DMS79 treated with DMSO at 0.1 percent for 48 hours (cell line): Measurements from ENCODE around the gene ALG3.
"Not testable (repeated sequence)": the region's sequence is repeated elsewhere in the genome, so short reads cannot be mapped to it uniquely, and the experiment has no call there.

ENCODE experiments used
- DNase-seq: peaks from one replicate; lab custom pipeline; 2025; lab: John Stamatoyannopoulos, UW

The ALG3 gene

DNA sequence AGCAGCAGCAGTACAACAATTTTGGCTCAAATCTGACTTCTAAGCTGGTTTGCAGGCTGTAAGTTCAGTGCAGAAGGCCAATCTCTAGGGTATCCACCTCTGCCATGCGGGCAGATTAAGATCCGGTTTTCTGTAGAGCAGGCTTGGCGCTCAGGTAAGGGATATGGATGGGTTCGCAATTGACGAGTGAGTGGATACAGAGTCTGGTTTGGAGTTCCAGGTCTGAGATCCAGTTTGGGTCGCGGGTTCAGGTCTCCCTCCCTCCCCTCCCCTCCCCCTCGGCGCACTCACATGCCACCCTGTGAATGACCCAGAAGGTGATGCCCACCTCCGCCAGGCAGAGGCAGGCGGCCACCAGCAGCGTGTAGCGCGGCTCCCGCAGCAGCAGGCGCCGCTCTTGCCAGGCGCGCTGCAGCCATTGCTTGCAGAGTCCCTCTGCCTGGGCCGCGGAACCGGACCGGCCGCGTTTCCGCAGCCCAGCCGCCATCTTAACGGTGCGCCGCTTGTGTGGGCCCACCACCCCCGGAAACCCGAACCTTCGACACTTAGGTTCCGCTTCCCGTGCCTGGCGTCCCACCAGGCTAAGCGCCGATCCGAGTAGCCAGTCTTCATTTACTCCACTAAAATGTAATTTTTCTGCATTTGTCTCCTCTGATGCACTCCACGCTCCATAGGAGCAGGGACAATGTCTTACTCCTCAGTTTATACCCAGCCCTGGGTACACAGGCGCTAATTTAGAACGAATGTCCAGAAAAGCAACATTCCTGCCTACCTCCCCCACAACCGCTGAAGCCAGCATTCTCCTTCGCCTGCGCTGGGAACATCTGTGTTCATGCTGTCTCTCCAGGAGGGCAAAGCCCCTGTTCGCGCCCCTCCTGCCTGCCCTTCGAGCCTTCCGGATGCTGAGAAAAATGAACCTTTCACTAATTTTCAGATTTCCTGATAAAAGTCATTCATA is at the start of gene ALG3:
ALG3 (minus strand) TSS at position 509 of the 958 bp plus-strand sequence; CDS start at position 487, 22 bp downstream.
- DNase-seq = peak; percentile 77

DNA sequence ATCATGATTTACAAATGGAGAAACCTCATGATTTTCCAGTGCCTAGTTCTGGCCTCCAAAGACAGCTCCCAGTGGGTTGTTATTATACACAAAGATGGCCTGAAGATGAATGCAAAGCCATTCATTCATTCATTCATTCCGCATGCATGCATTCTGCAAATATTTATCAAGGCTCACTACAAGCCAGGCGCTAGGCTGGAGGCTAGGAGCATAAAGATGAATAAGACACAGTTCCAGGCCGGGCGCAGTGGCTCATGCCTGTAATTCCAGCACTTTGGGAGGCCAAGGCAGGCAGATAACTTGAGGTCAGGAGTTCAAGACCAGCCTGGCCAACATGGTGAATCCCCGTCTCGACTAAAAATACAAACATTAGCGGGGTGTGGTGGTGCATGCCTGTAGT is 47.9 kb upstream of the ALG3 start:
- no peak for DNase-seq

DNA sequence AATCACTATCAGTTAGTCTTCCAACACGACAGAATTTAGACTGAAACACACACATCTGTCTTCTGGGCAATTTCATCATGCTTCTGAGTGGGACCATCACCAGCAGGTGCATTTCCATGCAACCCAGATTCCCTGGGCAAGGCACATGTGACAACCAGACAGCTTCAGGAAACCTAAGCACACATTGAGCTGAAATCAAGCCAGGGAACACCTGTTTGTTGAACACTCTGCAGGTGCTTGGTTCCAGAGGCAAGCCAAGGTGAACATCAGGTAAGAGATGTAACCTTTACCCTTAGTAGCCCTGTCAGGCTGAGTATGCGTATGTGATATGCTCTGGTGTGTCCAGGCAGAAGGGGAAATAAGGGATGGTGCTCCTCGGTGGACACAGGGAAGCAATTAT is 47.0 kb upstream of the ALG3 start:
- DNase-seq = no peak

DNA sequence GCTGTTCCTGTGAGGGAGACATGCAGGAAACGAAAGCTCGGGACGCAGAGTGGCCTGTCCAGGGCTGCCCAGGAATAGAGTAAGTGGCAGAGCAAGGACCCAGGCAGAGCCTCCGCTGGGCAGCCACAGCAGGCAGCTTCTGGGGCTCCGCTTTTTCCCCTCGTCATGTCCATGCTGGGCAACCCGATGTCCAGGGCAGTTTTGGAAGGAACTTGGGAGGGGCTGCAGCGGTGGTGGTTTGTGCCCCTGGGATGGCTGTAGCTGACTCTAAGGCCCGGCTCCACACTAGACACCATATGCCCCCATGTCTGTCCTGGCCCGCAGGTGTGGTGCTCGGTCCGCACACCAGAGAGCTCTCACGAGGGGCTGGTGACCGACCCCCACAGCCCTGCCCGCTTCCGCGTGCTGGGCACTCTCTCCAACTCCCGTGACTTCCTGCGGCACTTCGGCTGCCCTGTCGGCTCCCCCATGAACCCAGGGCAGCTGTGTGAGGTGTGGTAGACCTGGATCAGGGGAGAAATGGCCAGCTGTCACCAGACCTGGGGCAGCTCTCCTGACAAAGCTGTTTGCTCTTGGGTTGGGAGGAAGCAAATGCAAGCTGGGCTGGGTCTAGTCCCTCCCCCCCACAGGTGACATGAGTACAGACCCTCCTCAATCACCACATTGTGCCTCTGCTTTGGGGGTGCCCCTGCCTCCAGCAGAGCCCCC is 43.1 kb upstream of the ALG3 start:
- DNase-seq = no peak

DNA sequence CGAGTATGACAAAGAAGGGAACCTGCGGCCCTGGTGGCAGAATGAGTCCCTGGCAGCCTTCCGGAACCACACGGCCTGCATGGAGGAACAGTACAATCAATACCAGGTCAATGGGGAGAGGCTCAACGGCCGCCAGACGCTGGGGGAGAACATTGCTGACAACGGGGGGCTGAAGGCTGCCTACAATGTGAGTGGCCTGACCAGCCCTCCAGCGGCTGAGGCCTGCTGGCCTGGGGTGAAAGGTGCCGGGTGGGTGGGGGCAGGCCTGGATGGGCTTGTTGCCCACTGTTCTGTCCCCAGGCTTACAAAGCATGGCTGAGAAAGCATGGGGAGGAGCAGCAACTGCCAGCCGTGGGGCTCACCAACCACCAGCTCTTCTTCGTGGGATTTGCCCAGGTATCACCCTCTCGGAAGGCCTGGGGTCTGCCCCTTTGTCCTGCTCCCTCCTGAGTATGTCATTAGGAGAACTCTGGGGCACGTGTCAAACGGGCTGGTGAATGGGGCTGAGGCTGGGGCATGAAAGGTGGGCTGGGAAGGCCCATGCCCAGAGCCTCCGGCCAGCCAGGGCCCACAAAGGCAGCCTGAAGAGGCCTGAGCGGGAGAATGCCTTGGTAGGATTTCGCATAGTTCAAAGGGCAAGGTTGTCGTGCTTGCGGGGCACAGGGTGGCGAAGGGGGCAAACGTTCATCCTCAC is 42.4 kb upstream of the ALG3 start:
- no peak for DNase-seq

DNA sequence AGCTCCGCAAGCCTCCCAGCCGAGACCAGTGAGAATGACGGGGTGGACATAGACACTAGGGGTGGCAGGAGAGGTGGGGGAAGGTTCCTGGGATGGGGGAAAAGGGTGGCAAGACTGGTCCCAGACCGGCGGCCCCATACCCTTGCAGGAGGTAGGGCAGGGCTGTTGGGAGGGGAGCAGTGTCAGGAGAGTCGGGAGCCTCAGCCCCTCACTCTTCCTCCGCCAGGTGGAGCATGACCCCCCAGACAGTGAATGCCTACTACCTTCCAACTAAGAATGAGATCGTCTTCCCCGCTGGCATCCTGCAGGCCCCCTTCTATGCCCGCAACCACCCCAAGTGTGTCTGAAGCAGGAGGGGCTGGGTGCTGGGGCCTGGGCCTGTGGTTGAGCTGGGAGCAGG is 41.6 kb upstream of the ALG3 start:
- DNase-seq = no peak

DNA sequence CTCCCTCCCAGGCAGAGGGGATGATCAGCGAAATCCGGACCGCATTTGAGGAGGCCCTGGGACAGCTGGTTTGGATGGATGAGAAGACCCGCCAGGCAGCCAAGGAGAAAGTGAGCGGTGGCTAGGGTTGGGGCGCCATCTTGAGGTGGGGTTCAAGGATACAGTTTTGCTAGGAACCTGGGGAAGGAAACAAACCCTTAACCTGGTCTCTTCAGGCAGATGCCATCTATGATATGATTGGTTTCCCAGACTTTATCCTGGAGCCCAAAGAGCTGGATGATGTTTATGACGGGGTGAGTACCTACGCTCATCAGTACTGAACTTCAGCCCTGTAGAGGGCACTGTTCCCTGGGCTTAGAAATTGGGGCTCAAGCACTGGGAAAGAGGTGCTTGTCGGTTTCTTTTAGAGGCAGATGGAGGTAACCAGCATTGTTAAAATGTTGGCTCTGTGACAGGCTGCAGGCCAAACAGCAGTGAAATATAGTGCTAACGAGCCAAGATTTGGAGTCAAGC is 40.7 kb upstream of the ALG3 start:
- DNase-seq = peak; percentile 42

DNA sequence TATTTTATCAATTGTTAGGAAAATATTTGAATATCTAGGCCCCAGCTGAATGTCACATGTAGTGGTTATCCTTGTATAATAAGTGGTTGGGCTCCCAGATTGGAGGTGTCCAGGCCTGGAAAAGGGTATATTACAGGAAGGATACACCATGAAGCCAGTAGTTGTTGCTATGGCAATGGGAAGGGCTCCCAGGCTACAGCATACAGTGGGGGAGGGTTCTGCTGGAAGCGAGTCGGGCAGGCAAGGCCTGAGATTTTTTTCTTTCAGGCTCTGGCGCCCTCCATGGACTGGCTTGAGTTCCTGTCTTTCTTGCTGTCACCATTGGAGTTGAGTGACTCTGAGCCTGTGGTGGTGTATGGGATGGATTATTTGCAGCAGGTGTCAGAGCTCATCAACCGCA is 35.9 kb upstream of the ALG3 start:
- peak; percentile 46 for DNase-seq

DNA sequence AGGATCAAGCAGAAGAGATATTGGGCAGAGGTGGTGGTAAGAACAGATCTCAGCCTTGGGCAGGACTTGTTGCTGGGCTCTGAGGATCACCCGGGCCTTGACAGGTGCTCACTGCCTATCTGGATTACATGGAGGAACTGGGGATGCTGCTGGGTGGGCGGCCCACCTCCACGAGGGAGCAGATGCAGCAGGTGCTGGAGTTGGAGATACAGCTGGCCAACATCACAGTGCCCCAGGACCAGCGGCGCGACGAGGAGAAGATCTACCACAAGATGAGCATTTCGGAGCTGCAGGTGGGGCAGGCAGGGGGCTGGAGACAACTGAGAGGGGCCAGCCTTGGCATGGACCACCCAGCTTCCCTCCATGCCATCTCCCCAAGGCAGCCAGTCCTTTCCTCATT is 34.9 kb upstream of the ALG3 start:
- DNase-seq = no peak

DNA sequence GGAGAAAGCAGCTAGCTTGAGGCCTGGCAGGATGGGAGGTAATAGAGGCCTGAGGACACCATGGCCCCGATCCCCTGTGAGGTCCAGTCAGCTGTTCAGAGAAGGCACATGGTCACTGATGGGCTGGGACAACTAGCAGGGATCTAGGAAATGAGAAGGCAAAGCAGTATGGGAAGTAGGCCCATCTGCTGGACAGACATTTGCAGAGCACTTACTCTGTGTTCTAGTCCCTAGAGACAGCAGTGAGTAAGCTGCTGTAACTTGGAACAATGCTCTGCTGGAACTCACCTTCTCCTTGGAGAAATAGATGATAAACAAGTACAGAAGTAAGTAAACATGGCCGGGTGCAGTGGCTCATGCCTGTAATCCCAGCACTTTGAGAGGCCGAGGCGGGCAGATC is 34.2 kb upstream of the ALG3 start:
- no peak for DNase-seq

DNA sequence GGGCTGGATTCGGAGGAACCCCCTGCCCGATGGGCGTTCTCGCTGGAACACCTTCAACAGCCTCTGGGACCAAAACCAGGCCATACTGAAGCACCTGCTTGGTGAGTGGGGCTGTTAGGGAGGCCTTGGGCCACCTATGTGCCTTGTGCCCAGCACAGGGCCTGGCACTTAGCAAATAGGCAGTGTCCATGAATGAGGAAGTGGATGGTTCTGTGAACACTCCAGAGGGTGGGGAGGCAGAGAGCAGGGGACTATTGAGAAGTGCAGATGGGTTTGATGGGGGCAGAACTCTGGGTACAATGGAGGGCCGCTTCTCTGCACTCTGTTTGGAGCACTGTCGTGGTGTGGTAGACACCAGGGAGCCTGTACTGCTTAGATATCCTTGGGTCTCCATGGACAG is 28.6 kb upstream of the ALG3 start:
- DNase-seq = no peak

DNA sequence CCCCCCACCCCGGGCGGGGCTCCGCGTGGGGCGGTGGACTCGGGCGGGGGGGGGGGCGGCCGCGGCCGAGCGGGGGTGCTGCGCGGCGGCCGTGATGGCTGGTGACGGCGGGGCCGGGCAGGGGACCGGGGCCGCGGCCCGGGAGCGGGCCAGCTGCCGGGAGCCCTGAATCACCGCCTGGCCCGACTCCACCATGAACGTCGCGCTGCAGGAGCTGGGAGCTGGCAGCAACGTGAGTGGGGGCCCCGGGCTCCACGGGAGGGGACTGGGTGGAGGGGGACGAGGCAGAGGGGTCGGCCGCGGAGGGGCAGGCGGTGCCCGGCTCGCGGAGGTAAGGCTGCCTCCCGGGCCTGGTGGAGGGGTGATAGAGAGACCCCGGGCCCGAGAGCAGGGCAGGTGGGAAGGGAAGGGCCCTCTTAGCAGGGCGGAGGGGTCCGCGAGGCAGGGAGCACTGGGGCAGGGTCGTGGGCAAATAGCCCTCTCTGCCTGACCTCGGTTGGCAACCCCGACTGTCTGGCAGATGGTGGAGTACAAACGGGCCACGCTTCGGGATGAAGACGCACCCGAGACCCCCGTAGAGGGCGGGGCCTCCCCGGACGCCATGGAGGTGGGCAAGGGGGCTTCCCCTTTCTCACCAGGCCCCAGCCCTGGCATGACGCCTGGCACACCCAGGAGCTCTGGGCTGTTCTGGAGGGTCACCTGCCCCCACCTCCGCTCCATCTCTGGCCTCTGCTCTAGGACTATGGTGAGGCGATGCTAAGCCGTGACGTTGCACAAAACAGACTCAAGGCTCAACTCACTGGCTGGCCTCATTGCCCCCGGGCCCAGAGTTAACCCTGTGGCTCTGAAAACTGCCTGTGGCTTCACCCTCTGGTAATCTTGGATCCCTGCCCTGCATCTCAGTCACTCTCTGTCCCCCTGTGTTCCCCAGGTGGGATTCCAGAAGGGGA is 27.5 kb upstream of the ALG3 start, which contains the start of gene ECE2:
ECE2 (plus strand) TSS at position 62 of the 950 bp plus-strand sequence; CDS start at position 194, 132 bp downstream.
- DNase-seq = peak; percentile 9

DNA sequence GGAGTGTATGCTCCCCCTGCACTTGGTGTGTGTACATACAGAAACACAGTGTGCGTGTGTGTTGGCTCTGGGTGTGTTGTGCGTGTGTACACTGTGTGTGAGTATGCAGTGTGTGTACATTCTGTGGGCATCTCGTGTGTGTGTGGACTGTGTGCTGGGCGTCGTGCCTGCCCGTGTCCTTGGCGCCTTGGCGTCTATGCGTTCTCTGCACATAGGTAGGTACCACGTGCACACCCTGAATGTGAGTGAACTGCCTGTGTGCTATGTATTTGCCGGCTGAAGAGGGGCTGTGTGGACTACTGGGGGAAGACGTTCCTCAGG is 26.6 kb upstream of the ALG3 start:
- DNase-seq = no peak

DNA sequence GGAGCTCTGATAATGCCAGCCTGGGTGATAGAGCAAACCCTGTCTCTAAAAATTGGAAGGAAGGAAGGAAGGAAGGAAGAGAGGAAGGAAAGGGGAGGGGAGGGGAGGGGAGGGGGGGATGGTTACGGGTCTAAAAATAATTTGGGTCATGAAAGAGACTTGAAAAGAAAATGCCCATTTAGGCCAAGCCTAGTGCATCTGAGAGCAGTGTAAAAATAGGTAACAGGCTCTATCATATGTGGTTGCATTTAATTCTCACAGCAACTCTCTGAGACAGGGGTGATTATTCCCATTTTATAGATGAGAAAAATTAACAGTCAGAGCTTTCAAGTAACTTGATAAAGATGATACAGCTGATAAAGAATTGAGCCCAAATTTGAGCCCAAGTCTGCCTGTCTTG is 23.5 kb upstream of the ALG3 start:
- no peak for DNase-seq

DNA sequence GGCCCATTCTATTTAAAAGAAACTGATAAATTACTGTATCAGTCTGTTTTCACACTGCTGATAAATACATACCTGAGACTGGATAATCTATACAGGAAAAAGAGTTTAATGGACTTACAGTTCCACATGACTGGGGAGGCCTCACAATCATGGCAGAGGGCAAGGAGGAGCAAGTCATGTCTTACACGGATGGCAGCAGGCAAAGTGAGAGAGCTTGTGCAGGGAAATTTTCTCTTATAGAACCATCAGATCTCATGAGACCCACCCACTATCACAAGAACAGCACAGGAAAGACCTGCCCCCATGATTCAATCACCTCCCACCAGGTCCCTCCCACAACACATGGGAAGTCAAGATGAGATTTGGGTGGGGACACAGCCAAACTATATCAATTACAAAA is 18.5 kb upstream of the ALG3 start:
- not testable (repeated sequence) for DNase-seq

DNA sequence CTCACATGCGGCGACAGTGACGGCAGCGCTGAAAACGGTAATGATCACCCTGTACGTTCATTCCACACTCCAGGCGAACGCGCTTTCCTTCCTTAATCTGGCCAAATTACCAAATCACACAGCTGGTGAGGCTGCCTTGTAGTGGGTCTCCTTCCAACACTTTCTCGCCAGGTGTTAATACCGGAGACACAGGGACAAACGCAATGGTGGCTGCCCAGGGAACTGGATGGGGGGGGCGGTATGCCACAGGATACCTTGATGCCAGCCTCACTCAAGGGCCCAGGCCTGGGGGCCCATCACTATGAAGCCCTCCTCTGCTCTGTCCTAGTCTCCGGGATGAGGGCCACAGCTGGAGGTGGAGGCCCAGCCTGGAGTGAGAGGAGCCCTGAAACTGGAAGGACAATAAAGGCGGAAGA is 14.0 kb upstream of the ALG3 start:
- DNase-seq = no peak

DNA sequence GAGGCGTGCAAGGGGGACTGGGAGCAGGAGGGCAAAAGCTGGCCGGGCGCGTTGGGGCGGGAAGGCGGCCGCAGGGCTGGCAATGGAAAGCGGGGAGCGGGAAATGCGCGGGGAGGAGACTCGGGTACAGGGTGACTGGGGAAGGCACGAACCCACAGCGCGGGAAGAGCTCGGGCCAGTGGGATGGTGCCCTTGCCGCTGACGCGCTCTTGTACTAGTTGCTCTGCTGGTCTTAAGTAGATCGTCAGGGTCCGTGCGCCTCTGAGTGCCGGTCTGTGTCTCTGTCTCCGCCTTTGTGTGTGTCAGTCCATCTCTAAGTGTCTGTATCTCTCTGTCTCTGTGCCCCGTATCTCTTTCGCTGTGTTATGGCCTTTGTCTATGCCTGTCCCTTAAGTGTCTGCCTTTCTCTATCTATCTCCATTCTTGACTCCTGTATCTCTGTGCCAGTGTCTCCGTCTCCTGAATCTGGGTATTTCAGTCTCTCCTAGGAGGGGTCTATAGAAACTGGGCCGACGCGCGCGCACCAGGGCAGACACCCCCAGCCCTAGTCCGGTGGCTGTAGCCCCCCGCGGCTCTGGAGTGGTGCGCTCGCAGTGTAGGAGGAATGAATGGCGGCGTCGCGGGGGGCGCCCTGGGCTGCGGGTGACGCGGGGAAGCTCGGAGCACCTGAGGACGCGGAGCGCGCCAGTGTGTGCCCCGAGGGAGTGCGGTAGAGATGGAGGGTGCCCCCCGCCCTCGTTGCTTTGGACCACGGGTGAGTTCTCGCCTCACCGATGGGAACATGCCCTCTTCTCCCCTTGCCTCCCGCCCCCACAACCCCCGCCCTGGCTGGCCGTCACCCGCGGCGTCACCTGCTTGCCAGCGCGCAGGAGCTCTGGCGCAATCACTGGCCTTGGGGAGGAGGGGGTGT is 13.3 kb upstream of the ALG3 start:
- DNase-seq = peak; percentile 82

DNA sequence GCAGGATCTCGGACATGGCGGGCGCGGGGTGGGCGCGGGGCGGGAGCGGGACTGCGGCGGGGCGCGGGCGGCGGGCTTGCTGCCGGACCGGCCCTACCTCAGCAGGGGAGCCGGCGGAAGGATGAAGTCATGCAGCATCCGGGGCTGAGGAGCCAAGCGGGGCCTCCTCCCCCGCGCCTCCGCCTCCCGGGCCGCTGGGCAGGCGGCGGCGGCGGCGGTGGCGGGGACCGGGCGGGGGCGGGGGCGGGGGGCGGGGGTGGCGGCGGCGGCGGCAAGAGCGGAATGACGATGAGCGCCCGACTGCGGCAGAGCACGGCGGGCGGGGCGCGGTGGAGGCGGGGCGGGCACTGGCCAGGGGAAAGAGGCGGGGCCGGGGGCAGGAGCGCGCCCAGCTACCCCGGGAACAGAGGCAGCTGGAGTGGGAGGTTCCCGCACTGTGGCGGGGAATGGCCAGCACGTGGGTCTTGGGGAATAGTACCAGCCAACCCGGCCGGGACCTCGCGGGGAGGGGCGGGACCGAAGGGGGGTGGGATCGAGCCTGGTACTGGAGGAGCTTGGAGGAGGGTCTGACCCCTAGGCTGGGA is 12.6 kb upstream of the ALG3 start, which contains the start of gene CAMK2N2:
CAMK2N2 (minus strand) TSS at position 284 of the 584 bp plus-strand sequence; CDS start at position 16, 268 bp downstream.
- DNase-seq = peak; percentile 82

DNA sequence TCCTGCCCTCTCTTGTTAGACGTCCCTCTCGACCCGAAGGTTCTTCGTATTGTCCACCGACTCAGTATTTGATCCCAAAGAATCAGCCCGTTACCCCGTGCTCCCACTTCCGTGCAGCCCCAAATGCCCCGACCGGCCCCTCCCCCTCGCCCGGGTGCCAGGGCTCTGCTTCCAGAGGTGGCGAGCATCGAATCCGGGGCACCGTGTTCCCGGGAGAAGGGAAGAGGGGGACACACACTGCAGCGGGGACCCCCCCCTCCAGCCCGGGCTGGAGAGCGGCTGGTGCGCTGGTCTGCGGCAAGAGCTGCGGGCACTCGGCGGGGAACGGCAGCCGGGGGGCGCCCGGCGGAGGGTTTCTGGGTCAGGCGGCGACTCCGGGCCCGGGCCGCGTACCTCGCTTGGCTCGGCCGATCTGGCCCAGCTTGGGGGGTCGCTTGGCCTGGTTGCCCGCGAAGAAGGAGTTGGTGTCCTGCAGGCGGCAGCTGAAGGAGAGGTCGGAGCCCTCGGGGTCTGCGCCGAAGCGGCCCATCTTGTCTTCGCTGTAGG is 12.0 kb upstream of the ALG3 start:
- DNase-seq = no peak
